Prostate gland (tissue), 2 donors: ENCODE results near the gene UBE4B. TPM values are rescaled to one million over a fixed set of nuclear protein-coding genes. Genes with fewer than 3 reads are reported as not detected.

ENCODE experiments used
- DNase-seq: peaks from one replicate; pipeline ENCODE4 v3.0.0-alpha.2; 2019; ENCODE audit warnings: low spot score
- H3K27ac ChIP-seq, 2 donors: fragments of 200-600 bp; sonication (generic); 2 replicates each; pipeline ENCODE4 v1.5.1; 2017 to 2019
- H3K27me3 ChIP-seq: fragments of 200-600 bp; sonication (generic); replicated peaks from 2 replicates; pipeline ENCODE4 v1.5.1; 2019; ENCODE audit not compliant: insufficient read depth
- H3K36me3 ChIP-seq, 2 donors: fragments of 200-600 bp; sonication (generic); 1 replicate in 1 of 2; 2 replicates in 1 of 2; pipeline versions ENCODE4 v1.5.1 to v1.8.1; 2017 to 2019
- H3K4me1 ChIP-seq: fragments of 200-600 bp; sonication (generic); replicated peaks from 2 replicates; pipeline ENCODE4 v1.5.1; 2019
- H3K4me3 ChIP-seq, 2 donors: fragments of 200-600 bp; sonication (generic); 2 replicates each; pipeline ENCODE4 v1.5.1; 2017 to 2019
- H3K9me3 ChIP-seq: fragments of 200-600 bp; sonication (generic); 2 replicates; pipeline ENCODE4 v1.5.1; 2017
- POLR2A ChIP-seq: fragments of 450-650 bp; IDR thresholded peaks from one replicate; pipeline ENCODE4 v1.6.1; 2016; ENCODE audit warnings: antibody characterized with exemption, mild to moderate bottlenecking
- POLR2AphosphoS5 ChIP-seq: sonication (generic); formaldehyde crosslinking; IDR thresholded peaks from one replicate; pipeline ENCODE4 v1.6.1; 2017; ENCODE audit warnings: antibody characterized with exemption
- WGBS: methylation state at CpG from one replicate; pipeline ENCODE4 v1.1.5; 2018; 5-methylcytosine and 5-hydroxymethylcytosine counted together
- intact Hi-C: fragments of 100-400 bp; cut with DNase I; formaldehyde crosslinking; loops from one replicate; pipeline ENCODE4 v1.14.2; 2022
- total RNA-seq, 2 donors: library from RNA; depleted of rRNA; stranded (reverse); fragments of >200 nt; gene quantifications; one replicate each; pipeline ENCODE4 v1.1.0, GENCODE V29; 2016
- TF ChIP-seq, protein P1 (sequence below), 4 experiments: fragments of 200-600 bp in 2 of 4; fragments of 450-650 bp in 2 of 4; sonication (generic) in 2 of 4; IDR thresholded peaks; 1 replicate in 3 of 4; 2 replicates in 1 of 4; pipeline ENCODE4 v1.5.1; 2016 to 2019; ENCODE audit warnings: antibody characterized with exemption in 4 of 4, mild to moderate bottlenecking in 2 of 4, moderate library complexity in 2 of 4

UBE4B gene
- total RNA-seq, 2 donors from 2014 or later = 49.0 to 68.1 TPM

GRCh38 chr1:10212476-10212875 lies 179.7 kb downstream of the UBE4B start:
- 78% methylated on average over 1 of the region's 1 CpG for WGBS
- no peak overlapping the region for H3K4me3 ChIP-seq
- no peaks in the 10 kb centered on the region for H3K27me3 ChIP-seq
- TF ChIP-seq POLR2AphosphoS5 (no peak), POLR2A (no peak)
- TF ChIP-seq, protein P1, sequence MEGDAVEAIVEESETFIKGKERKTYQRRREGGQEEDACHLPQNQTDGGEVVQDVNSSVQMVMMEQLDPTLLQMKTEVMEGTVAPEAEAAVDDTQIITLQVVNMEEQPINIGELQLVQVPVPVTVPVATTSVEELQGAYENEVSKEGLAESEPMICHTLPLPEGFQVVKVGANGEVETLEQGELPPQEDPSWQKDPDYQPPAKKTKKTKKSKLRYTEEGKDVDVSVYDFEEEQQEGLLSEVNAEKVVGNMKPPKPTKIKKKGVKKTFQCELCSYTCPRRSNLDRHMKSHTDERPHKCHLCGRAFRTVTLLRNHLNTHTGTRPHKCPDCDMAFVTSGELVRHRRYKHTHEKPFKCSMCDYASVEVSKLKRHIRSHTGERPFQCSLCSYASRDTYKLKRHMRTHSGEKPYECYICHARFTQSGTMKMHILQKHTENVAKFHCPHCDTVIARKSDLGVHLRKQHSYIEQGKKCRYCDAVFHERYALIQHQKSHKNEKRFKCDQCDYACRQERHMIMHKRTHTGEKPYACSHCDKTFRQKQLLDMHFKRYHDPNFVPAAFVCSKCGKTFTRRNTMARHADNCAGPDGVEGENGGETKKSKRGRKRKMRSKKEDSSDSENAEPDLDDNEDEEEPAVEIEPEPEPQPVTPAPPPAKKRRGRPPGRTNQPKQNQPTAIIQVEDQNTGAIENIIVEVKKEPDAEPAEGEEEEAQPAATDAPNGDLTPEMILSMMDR (IDR thresholded peaks at IDR 0.05) = no peak
- DNase-seq = no peak
- peak overlapping the region; percentile 96 to 99 for H3K27ac ChIP-seq
- intact Hi-C loops = loop anchor here (5.0 kb wide), 3 partner anchors 75 to 215 kb away; partner anchors contain the start of gene UBE4B
- peaks cover 3% of the 10 kb centered on the region for H3K4me1 ChIP-seq
- no peaks in the 10 kb centered on the region for H3K9me3 ChIP-seq
- no peaks in the 10 kb centered on the region for H3K36me3 ChIP-seq

GRCh38 chr1:10213186-10213705 lies 180.5 kb downstream of the UBE4B start:
- WGBS = 36% methylated on average over 3 of the region's 3 CpGs
- H3K4me3 ChIP-seq = no peak overlapping the region
- H3K27me3 ChIP-seq = no peaks in the 10 kb centered on the region
- no peak overlapping the region for H3K27ac ChIP-seq
- TF ChIP-seq POLR2AphosphoS5 = no peak
- TF ChIP-seq POLR2A = no peak
- TF ChIP-seq, protein P1 (IDR thresholded peaks at IDR 0.05) = no peak
- no peaks in the 10 kb centered on the region for H3K9me3 ChIP-seq
- intact Hi-C loops = loop anchor here (5.0 kb wide), 3 partner anchors 74 to 214 kb away; partner anchors contain the start of gene UBE4B
- DNase-seq = no peak
- H3K36me3 ChIP-seq = no peaks in the 10 kb centered on the region
- H3K4me1 ChIP-seq = peaks cover 3% of the 10 kb centered on the region

DNA sequence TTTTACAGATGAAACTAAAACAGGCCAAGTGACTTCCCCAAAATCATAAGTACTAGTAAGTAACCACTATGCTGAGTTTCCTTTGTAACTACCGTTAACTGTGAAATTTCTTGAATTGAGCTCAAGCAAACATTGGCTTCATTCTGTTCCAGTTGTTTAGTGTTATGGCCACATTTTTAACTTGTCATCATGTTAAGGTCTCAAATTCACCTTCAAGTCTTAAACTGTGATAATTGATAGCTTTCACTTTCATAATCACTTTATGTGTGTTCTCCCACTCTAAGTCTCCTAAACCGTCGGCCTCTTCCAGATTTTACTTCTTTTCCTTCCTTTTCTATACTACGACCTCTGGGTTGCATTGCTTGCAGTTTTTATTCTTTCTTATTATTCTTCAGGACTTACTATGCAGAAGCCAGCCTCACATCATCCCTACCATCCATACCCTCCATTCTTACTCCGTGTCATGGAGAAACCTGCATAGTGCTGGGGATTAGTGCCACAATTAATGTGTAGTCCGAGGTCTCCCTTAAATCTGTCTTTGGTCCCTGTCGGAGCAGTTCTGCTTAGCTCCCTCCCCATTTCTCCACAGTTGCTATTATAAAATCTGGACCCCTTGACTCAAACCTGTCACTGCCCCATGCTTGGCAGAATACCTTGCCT lies 183.5 kb downstream of the UBE4B start:
- Histone ChIP-seq H3K4me1 (peaks cover 3% of the 10 kb centered on the region), H3K27ac (no peak overlapping the region)

DNA sequence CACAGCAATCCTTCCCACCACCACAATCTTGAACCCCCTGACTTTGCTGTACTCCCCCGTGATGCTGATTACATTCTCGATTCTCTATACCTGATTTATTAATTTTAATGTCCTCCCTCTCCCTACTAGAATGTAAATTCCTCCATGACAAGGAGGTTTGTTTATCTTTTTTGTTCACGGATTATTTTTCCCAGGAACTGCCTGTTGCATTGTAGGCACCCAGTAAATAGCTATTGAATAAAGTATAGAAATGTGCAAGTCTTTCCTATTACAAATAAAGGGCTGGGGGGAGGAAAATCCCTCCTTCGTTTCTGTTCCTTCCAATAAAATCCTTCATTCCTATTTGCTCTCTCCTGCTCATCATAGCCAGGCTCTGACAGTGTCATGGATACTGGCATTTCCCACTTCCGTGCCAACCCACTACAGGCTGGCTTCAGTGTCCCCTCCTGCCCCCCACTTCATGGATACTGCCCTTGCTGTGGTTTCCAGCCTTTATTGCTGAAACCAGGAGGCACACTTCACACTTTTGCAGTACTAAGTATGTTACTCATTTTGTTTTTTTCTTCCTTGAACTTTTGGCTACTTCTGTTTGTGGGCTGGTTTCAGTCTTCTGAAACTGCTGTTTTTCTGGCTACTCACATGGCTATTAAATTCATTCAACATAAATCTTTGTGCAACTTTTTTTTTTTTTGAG lies 185.1 kb downstream of the UBE4B start:
- 23% methylated on average over 5 of the region's 5 CpGs for WGBS
- Histone ChIP-seq H3K4me3 (no peak overlapping the region), H3K27ac (no peak overlapping the region), H3K36me3 (no peaks in the 10 kb centered on the region), H3K4me1 (no peaks in the 10 kb centered on the region), H3K9me3 (no peaks in the 10 kb centered on the region), H3K27me3 (no peaks in the 10 kb centered on the region)
- intact Hi-C loops = no loop called here
- TF ChIP-seq, protein P1 (IDR thresholded peaks at IDR 0.05) = no peak
- TF ChIP-seq POLR2AphosphoS5 = no peak
- no peak for TF ChIP-seq POLR2A
- DNase-seq = no peak

More for the DNA sequence above, 183.5 kb downstream of the UBE4B start:
- no peak overlapping the region for H3K4me3 ChIP-seq
- no peaks in the 10 kb centered on the region for H3K27me3 ChIP-seq
- 62% methylated on average over 7 of the region's 7 CpGs for whole genome bisulfite sequencing
- DNase-seq = no peak
- H3K36me3 ChIP-seq = no peaks in the 10 kb centered on the region
- intact Hi-C loops = no loop called here
- TF ChIP-seq POLR2A = no peak
- TF ChIP-seq POLR2AphosphoS5 = no peak
- TF ChIP-seq, protein P1 (IDR thresholded peaks at IDR 0.05) = no peak
- no peaks in the 10 kb centered on the region for H3K9me3 ChIP-seq
